BJ (cell line): ENCODE results near the gene ERF. TPM values are rescaled to one million over a fixed set of nuclear protein-coding genes. Genes with fewer than 3 reads are reported as not detected.

ENCODE experiments used
- CTCF ChIA-PET: fragments of 350-600 bp; formaldehyde crosslinking; extraction: SDS; loops from one replicate; lab custom pipeline; 2021; ENCODE audit warnings: antibody characterized with exemption, inconsistent platforms; lab: Yijun Ruan, JAX
- POLR2A ChIA-PET: fragments of 300-600 bp; sonication (Branson Sonifier 250); formaldehyde crosslinking; extraction: SDS; loops from one replicate; lab custom pipeline; 2021; ENCODE audit warnings: antibody characterized with exemption; lab: Charles Lee
- DNase-seq: peaks from one replicate; pipeline ENCODE4 v3.0.0-alpha.2; 2011; ENCODE audit warnings: low read depth
- H3K27me3 ChIP-seq: 2 replicates; pipeline ENCODE4 v1.6.0; 2011; ENCODE audit warnings: low read length; ENCODE audit not compliant: control insufficient read depth, insufficient read depth
- H3K36me3 ChIP-seq: 2 replicates; pipeline ENCODE4 v1.5.1; 2011; ENCODE audit warnings: low read length; ENCODE audit not compliant: control insufficient read depth, insufficient read depth
- H3K4me3 ChIP-seq: 2 replicates; pipeline ENCODE4 v1.5.1; 2011; ENCODE audit warnings: low read depth, mild to moderate bottlenecking, control low read depth, low read length
- polyA plus RNA-seq: library from polyadenylated mRNA; depleted of rRNA; stranded (reverse); fragments of >200 nt; gene quantifications from 2 replicates; pipeline ENCODE4 v1.2.3, GENCODE V29; 2011
- TF ChIP-seq, protein P1 (sequence below): IDR thresholded peaks from 2 replicates; pipeline ENCODE4 v1.5.1; 2011; ENCODE audit warnings: low read depth, mild to moderate bottlenecking, control low read depth, inconsistent platforms, low read length, moderate library complexity; ENCODE audit not compliant: insufficient read depth

ERF gene
- polyA plus RNA-seq, 1 experiment: 51.4 TPM

DNA sequence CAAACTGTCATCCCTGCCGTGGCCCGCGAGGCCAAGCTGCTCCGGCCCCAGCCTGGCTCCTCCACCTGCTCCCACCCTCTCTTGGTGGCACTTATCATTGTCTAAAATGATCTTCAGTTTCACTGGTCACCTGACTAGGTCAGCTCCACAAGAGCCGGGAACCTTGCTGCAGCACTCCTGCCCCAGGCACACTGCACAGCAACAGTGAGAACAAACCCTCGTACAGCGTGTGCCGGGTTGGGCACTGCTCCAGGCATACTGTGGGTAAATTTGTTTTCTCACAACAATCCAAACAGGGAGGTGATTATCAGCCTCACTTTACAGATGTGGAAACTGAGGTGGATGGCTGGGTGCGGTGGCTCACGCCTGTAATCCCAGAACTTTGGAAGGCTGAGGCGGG, 46.3 kb downstream of the ERF start:
- no peak overlapping the region for H3K4me3 ChIP-seq
- H3K27me3 ChIP-seq: no peaks in the 10 kb centered on the region
- peaks cover 18% of the 10 kb centered on the region for H3K36me3 ChIP-seq
- TF ChIP-seq, protein P1, sequence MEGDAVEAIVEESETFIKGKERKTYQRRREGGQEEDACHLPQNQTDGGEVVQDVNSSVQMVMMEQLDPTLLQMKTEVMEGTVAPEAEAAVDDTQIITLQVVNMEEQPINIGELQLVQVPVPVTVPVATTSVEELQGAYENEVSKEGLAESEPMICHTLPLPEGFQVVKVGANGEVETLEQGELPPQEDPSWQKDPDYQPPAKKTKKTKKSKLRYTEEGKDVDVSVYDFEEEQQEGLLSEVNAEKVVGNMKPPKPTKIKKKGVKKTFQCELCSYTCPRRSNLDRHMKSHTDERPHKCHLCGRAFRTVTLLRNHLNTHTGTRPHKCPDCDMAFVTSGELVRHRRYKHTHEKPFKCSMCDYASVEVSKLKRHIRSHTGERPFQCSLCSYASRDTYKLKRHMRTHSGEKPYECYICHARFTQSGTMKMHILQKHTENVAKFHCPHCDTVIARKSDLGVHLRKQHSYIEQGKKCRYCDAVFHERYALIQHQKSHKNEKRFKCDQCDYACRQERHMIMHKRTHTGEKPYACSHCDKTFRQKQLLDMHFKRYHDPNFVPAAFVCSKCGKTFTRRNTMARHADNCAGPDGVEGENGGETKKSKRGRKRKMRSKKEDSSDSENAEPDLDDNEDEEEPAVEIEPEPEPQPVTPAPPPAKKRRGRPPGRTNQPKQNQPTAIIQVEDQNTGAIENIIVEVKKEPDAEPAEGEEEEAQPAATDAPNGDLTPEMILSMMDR: no peak
- DNase-seq: no peak
- ChIA-PET CTCF (interaction anchor here (1.7 to 6.7 kb wide), 2 partner anchors 8 to 24 kb away, joined by 5 to 35 read pairs; no protein-coding TSS in a partner anchor), POLR2A (no interaction called here)

DNA sequence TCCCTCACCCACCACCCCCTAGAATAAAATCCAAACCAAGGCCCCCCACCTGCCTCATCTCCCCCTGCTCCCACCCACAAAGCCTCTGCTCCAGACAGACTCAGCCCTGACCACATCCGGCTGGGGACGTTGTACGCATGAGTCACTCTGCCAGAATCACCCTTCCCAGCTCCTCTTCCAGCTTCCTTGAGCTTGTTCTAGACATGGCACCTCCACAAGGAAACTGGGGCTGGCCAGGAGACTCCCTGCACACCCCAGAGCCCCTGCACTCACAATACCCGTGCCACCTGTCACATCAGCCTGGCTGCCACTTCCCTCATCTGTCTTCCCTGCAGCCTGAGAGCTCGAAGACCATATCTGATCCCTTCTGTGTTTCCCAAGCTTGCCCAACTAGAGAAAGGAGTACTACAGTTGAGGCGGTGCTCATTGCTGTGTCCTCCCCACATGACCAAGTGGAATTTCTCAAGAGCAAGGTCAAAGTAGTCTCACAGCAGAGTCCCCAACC, 47.1 kb downstream of the ERF start:
- TF ChIP-seq, protein P1: no peak
- CTCF ChIA-PET: interaction anchor here (1.2 to 6.7 kb wide), 4 partner anchors 9 to 99 kb away, joined by 3 to 35 read pairs (median 6); no protein-coding TSS in a partner anchor
- POLR2A ChIA-PET: interaction anchor here (0.7 to 1.1 kb wide), 2 partner anchors 9 to 35 kb away, joined by 3 to 47 read pairs; no protein-coding TSS in a partner anchor
- H3K36me3 ChIP-seq: peaks cover 20% of the 10 kb centered on the region
- H3K27me3 ChIP-seq: no peaks in the 10 kb centered on the region
- no peak for DNase-seq
- no peak overlapping the region for H3K4me3 ChIP-seq

DNA sequence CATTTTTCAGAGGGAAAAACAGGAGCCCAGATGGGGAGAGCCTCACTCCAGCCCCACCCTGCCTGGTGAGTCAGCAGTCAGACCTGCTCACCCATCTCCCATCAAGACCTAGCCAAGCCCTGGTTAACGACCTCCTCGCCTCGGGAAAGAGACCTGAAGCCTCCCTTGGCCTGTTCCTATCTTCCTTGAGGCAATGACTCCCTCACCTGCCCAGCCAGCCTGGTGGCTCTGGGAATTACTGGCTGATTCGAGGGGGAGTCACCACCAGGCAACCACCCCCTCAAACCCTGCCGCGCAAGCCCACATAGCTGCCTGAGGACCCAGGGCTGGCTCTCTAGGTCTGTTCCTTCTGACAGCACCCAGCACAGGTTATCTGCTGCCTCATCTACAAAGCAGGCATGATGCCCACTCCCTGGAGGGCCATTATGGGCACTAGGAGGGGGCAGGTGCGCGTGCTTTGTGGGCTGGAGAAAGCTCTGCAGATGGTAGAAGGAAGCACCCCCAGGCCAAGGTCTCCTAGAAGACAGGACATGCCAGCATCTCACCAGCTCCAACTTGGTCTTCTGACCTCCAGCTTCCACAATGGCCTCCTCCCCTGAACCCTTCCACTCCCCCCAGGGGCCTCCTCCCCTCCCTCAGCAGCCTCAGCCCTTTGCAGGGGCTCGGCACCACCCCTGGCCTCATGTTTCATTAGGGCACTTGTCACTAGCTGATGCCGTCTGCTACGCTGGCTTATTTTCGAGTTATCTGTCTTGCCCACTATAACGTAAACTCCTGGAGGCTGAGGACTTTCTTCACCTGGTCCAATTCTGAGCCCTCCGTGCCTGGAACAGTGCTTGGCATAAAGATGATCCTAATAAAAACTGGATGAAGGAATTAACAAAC, 47.8 kb downstream of the ERF start:
- H3K4me3 ChIP-seq: no peak overlapping the region
- TF ChIP-seq, protein P1: no peak
- no peak for DNase-seq
- ChIA-PET CTCF (interaction anchor here (1.2 to 6.7 kb wide), 4 partner anchors 10 to 98 kb away, joined by 3 to 35 read pairs (median 6); no protein-coding TSS in a partner anchor), POLR2A (interaction anchor here (0.7 to 1.1 kb wide), 2 partner anchors 10 to 36 kb away, joined by 3 to 47 read pairs; no protein-coding TSS in a partner anchor)
- peaks cover 21% of the 10 kb centered on the region for H3K36me3 ChIP-seq
- no peaks in the 10 kb centered on the region for H3K27me3 ChIP-seq

DNA sequence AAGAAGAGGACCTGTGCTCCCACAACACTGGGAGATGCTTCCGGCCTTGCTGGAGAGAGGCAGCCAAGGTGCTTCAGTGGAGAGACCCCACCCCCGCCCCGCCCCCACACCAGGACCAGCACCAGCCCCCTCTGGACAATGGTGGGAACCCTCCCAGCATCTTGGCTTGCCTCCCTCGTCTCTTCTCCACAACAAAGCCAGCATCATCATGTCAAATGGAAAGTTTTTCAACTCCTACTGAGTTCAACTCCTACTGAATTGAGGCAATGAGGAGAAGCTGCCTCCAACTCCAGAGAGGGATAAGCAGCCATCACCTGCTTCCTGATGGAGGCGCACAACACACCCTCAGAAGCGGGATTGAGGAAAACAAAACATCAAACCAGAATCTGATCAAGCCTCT, 50.3 kb downstream of the ERF start:
- Histone ChIP-seq H3K36me3 (peaks cover 23% of the 10 kb centered on the region), H3K4me3 (no peak overlapping the region), H3K27me3 (no peaks in the 10 kb centered on the region)
- ChIA-PET POLR2A (no interaction called here), CTCF (interaction anchor here (1.2 to 6.7 kb wide), 2 partner anchors 20 to 28 kb away, joined by 5 to 35 read pairs; no protein-coding TSS in a partner anchor)
- no peak for DNase-seq
- TF ChIP-seq, protein P1: no peak

DNA sequence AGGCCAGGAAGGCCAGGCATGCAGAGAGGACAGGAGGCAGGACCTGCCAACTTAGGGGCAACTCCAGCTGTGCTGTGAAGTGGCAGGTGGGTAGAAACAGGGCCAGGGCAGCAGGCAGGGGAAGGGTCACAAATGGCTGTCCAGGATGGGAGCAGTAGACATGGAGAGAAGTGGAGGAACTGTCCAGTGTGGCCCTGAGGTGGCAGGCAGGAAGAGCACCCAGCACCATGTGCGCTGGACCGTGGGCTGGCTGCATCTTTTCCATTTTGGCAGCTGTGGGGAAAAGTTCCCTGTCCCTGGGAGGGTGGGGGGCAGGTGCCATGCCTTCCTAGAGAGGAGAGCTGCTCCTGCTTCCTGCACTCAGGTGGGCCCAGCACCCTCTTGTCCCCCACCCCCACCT, 51.2 kb downstream of the ERF start:
- CTCF ChIA-PET: interaction anchor here (6.7 kb wide), 1 partner anchor 19 kb away, joined by 35 read pairs; no protein-coding TSS in a partner anchor
- TF ChIP-seq, protein P1: no peak
- no peak for DNase-seq
- Histone ChIP-seq H3K27me3 (no peaks in the 10 kb centered on the region), H3K36me3 (peaks cover 23% of the 10 kb centered on the region), H3K4me3 (no peak overlapping the region)
- POLR2A ChIA-PET: no interaction called here
